NCI-H187 (cell line): Measurements from ENCODE around the gene FITM2.
A peak's percentile ranks its signal among the peaks of the same experiment; 100 is the strongest.
"Not testable (repeated sequence)": the region's sequence is repeated elsewhere in the genome, so short reads cannot be mapped to it uniquely, and the experiment has no call there.

Source experiments
- DNase-seq, 2 experiments: peaks; one replicate each; lab custom pipeline; 2025; lab: John Stamatoyannopoulos, UW

The FITM2 gene

DNA sequence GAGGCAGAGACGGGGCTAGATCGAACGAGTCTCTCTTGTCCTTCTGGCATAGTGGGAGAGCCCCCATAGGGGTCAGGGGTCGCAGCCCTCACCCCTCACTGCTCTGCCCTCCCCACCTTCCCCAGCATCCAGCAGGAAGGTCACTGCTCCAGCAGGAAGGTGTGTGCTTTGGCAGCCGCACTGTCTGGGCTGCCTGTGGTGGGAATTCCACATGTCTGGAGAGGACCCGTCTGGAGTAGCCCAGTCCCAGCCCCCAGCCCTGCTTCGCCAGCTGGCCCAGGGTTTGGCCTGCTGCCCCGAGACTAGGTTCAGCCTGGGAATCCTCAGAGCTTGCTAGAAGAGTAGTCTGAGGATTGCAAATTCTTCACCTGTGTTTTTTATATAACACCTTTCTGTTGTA, 23.3 kb upstream of the FITM2 start:
- DNase-seq, result no peak

DNA sequence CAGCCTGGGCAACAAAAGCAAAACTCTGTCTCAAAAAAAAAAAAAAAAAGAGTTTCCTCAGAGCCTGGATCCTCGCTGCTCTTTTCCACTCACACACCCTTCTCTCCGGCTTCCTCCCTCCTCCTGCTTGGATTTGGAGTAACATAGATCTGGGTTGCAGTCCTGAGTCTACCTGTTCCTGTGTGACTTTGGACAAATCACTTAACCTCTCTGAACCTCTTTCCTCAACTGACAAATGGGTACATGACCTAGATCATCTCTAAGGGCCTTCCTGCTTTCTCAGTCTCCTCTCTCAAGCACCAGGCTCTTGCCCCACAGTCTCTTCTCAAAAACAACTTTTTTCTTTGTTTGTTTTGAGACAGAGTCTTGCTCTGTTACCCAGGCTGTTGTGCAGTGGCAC, 20.2 kb upstream of the FITM2 start:
- DNase-seq, result no peak

DNA sequence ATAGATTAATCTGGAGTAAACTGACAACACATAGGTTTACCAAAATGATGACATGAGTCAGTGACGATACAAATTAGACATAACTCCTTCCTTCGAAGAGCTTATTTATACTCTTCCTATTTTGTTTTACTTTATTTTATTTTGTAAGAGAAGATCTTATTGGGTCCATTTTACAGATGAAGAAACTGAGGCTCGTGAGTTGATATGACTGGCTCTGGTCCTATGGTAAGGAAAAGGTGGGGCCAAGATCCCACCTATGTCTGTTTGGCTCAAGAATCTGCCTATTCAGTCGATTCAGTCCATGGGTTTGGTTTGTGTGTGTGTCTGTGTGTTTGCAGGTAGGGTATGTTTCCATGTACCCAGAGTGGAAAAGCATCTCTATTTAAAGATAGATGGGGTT, 17.4 kb upstream of the FITM2 start:
- no peak for DNase-seq

DNA sequence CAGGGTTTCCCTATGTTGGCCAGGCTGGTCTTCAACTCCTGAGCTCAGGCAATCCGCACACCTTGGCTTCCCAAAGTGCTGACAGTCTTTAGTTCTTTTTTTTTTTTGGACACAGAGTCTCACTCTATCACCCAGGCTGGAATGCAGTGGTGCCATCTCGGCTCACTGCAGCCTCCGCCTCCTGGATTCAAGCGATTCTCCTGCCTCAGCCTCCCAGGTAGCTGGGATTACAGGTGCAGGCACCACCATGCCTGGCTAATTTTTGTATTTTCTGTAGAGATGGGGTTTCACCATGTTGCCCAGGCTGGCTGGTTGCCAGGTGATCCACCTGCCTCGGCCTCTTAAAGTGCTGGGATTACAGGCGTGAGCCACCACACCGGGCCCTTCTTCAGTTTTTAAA, 16.7 kb upstream of the FITM2 start:
- not testable (repeated sequence) for DNase-seq

DNA sequence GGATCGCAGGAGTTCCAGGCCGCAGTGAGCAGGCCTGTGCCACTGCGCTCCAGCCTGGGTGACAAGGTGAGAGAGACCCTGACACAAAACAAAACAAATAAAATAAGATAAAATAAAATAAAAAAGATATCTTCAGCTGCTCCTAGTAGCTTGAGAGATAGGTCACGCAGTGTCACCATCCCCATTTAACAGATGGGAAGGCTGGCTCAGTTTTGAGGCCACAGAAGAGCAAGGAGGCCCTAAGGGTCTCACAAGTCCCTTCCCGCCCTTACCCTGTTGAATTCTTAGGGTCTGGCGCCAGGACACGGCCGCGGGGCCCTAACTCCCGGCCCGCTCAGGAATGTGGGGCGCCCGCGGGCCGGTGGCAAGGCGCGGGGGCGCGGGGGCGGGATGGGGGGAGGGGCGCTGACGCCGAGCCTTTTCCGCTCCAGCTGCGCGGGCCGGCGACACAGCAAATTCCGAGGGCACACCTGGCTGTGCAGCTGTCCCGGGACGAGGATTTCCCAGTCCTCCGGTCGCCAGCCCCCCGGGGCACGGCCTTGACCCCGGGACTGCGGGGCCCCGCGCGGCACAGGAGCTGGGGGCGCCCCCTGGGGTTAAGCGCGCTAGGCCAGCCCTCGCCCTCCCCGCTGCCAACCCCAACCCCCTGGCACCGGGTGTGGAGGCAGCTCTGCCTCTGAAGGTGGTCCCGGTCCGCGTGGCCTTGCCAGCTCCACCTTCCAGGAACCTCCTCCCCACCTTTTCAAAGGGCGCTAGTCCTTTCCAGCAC, 15.6 kb upstream of the FITM2 start:
- DNase-seq, result no peak

DNA sequence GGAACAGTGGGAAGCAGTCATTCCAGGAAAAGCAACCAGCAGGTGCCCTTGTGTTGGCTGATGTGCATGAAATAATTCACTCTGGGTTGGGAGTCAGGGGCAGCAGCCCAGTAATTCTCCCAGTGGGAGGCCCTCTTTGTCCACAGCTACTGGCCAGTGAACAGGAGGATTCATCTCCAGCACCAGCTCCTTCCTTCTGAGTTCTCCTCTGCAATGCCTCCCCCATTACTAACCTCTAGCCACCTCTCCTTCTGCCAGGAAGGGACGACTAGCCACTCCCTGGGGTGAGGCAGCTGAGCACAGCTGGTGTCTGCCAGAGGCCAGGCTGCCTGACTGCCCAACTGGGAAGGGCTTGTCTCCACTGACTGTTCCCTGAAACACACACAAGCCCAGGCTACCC, 13.3 kb upstream of the FITM2 start:
- DNase-seq, result no peak

DNA sequence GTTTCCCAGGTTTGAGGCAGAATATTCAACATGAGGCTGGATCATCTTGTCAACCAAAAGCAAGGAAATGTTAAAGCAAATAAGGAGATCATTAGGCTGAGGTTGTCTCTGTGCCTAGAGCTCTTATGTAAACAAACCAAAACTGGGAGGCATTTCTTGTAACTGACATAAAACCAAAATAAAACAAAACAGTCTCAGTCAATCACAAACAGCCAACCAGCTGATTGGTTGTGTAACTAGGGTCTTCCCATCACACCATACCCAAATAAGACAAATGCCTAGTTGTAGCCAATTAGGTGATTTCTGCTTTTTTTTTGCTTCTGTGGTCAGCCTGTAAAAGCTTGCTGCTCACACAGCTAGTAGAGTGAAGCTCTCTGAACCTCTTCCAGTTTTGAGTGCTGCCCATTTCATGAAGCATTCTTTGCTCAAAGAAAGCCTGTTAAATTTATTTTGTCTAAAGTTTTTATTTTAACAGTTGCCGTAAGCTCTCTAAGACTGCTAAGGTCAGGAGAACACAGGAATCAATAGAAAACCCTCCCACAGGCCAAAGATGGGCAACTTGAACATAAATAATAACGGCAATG, 8.9 kb upstream of the FITM2 start:
- no peak for DNase-seq

DNA sequence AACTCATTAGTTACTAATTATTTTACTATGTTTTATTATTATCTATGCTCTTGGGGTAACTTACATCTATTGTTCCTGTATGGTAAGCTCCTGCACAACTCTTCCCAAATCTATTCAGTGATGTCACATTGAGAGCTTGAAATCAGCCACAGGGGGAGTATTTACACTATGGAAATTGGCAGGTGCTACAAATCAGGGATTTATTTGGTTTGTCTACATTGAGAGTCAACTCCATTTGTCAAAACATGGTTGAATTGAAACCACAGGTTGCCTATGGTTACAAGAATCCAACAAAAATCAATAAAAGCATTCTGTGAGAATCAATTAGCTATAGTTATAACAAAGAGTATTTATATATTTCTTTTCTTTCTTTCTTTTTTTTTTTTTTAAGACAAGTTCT, 3.9 kb upstream of the FITM2 start:
- no peak for DNase-seq

DNA sequence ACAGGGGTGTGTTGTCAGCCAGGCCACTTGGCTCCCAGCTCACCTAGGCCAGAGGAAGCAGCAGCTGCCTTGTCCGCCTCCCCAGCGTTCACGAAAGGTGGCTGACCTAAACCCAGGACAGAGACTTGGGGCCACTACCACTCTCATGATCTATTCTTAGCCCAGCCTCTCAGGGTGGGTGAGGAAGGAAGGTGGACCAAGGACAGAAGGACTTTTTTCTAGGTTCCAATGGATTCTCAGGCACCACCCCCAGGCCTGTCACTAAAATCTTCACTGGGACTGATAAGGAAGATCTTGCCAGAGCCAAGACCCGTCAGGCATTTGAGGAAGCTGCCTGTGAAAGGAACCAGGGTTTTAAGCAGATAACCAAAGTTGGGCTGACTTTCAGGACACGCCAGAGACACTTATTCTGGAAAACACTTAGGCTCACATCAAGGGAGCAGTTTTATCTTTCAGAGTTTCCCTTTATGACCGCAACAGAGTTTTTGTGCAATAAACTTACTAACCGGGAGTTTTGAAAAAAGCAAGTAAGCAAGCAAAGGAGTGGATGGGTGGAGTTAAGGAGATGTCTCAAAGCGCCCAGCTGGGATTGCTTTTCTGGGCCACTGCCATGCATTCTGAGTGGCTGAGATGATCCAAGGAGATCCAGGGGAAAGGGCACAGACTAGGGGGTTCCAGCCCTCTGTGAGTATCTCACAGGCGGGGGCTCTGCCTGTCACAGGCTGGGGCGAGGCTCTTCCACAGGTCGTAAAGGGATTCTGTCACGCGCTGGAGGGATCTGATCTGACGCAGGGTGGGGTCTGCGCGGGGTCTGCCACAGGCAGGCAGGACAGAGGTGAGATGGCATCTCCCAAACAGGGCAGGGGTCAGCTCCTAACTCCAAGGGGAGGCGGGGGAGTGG, 989 bp downstream of the FITM2 start:
- DNase-seq, result no peak

DNA sequence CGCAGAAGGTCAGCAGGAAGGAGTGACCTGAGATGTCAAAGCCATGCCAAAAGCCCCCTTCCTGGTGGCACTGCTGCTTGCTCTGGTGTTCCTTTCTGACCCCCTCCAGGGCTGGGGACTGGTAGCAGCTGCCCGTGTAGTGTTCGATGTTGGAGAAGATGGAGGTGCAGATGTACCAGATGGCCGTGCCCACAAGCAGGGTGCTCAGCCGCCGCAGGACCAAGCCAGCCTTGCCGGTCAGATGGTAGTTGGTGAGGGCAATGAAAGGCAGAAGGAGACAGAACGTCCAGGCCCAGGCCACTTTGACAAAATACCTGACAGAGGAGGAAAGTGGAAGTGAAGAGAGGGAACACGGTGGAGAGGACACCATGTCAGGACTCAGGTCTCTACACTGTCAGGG, 4.1 kb downstream of the FITM2 start:
- DNase-seq, result no peak

DNA sequence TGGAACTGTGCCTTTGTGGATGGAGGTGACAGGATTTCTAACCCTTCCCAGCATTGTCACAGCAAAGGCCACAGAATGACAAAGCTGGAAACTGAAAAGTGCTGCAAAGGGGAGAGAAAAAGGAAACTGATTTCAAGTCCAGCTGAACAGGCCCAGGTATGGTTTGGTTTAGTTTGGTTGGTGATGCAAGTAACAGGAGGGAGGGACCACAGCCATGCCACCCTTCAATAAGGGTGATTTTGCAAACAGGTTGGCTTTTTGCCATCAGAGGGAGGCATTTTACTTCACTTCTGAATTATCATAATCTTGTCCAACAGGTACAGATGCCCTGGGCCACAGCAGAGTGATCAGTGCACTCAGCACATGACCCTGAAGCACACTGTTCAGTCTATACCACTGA, 6.6 kb downstream of the FITM2 start:
- DNase-seq, result no peak

DNA sequence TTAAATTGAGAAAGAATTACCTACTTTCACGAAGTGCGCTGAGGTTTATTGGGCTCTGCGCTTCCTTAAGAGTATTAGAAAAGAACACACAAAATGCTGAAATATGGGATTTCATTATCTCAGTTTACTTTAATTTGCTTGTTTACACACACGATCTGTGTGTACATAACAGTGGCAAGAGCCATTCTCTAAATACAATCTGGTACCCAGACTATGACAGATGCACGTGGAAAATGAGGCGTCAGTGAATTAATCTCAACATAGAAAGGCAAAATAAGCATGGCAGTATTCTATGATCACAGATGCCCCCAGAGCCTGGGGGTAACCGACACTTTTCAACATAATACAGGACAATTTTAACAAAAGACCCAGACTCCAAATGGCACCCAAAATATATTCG, 8.3 kb downstream of the FITM2 start:
- DNase-seq, result no peak

DNA sequence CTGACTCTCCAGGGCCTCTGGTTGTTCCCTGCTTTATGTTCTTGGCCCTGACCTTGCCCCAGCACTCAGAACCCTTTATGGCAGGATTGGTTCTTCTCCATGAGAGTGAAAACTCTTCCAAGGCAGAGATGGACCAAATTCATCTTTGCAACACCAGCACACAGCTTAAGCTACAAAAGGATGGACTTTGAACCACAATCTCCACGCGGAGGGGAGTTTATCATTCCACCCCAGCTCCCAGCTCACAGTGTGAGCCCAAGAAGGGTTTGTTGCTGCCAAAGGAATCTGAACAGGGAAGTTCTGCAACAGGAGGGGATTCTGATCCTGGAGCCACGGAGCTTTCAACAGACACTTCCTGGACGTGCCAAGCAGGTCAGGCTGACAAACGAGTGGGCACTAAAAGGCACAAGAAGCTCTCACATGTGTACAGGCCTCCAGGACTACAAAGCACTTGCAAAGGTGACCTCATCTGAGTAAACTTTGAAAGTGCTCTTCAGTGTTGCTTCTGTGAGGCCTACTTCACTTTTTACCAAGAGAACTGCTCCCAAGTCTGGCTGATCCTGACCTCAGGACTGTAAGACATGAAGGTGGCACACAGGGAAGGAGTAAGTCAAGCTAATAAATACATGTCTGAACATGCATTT, 8.9 kb downstream of the FITM2 start:
- no peak for DNase-seq

DNA sequence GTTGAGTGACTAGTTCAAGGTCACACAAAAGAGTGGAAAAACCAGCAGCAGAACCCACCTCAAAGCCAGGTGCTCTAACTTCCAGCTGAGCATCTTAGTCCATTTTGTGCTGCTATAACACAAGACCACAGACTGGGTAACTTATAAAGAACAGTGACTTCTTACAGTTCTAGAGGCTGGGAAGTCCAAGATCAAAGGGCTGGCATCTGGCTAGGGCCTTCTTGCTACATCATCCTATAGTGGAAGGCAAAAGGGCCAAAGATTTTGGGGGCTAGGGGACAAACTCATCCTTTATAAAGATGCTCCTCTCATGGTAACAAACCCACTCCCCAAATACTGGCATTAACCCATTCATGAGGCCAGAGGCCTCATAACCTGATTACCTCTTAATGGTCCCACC, 9.7 kb downstream of the FITM2 start:
- DNase-seq, result no peak

DNA sequence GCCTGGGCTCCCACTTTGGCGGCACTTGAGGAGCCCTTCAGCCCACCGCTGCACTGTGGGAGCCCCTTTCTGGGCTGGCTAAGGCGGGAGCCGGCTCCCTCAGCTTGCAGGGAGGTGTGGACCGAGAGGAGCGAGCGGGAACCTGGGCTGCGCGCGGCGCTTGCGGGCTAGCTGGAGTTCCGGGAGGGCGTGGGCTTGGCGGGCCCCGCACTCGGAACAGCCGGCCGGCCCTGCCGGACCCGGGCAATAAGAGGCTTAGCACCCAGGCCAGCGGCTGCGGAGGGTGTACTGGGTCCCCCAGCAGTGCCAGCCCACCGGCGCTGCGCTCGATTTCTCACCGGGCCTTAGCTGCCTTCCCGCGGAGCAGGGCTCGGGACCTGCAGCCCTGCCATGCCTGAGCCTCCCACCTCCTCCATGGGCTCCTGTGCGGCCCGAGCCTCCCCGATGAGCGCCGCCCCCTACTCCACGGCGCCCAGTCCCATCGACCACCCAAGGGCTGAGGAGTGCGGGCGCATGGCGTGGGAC, 11.9 kb downstream of the FITM2 start:
- DNase-seq, result not testable (repeated sequence)

DNA sequence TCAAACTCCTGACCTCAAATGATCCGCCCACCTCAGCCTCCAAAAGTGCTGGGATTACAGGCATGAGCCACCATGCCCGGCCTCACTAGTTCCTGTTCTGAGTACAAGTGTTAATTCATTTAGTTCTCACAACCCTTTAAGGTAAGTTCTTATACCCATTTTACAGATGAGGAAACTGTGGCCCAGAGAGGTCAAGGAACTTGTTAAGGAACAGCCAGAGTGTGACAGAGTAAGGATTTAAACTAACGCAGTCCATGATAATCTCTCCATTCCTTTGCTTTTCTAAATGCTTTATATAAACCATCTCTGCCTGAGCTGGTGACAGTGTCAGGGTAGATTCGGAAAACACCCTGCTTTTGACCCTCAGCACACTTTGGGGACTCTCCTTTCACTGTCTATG, 13.3 kb downstream of the FITM2 start:
- no peak for DNase-seq

DNA sequence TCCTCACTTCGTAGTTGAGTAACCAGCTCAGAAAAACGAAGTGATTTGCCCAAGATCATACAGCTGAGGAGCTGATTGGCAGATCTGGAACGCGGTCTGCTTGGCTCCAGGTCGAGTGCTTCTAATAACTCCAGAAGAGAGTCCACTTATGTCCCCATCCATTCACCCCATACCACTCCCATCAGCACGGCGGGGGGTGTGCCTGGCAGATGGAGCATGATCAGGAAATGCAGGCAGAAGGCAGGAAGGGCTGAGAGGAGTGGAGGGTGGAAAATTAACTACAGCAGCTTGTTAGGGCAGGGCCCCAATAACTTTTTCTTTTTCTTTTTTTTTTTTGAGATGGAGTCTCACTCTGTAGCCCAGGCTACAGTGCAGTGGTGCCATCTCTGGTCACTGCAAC, 15.0 kb downstream of the FITM2 start:
- peak; percentile 75 to 86 for DNase-seq

DNA sequence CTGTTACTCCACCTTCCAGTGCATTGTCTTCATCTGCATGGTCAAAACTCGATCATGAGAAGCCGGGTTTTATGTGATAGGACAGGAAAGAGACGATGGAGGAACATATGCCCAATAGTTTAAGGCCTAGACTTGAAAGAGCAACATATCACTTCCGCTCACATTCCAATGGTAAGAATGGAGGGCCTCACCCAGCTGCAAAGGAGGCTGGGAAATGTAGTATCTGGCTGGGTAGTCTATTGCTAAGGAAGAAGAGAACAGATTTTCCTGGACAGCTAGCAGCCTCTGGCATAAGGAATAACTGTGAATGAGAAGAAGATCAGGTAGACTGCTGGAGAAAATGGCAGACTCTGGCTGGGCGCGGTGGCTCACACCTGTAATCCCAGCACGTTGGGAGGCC, 19.2 kb downstream of the FITM2 start:
- DNase-seq, result no peak

DNA sequence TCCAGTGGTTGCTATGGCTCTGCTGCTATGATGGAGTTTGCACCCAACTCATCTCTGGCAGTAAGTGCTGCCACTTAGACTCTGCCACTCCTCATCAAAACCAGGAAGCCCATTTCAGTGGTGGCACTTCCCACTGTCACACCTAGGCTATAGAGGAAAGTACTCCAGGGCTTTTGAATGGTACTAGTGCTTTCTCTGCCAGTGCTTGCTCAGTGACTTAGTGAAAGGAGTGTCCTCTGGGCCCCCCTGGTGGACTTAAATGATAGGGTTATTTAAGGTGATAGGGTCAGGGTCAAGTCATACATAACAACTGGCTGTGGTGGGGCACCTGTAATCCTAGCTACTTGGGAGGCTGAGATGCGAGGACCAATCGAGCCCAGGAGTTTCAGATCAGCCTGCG, 22.8 kb downstream of the FITM2 start:
- DNase-seq, result no peak

DNA sequence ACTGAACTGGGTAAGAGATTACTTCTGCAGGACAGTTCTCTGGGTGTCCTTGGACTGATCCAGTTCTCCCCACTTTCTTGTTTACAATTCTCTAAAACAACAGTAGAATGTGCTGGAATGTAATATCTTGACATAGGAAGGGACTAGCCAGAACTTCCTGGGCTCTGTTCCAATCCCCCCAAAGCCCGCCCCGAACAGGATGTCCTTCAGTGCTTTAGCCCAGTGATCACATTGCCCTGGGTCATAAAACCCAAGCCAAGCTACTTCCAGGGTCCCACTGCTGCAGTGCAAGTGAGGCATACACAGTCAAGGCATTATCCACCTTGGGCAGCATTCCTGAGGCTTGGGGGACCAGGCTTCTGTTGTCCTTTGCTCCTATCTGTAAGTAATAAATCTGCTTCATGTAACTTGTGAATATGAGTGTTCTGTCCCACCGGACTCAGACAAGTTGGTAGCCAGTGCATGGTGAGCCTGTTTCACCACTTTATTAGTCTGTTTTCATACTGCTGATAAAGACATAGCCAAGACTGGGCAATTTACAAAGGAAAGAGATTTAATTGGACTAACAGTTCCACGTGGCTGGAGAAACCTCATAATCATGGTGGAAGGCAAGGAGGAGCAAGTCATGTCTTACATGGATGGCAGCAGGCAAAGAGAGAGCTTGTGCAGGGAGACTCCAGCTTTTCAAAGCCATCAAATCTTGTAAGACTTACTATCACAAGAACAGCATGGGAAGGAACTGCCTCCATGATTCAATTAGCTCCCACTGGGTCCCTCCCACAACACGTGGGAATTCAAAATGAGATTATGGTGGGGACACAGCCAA, 23.5 kb downstream of the FITM2 start:
- no peak for DNase-seq

DNA sequence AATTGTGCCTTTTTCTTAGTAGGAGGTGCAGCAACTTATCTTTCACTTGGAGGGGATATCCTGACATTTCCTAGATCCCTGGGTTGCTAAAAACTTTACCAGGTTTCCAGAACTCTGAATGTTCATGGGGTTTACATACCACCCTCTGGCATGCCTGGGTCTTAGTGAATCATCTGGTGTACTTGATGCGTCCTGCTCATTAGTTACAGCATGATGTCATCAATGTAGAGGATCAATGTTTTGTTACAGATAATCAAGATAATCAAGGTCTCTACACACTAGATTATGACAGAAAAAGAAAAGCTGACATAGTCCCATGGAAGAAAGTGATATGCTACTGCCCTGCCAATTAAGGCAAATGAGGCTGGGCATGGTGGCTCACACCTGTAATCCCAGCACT, 27.0 kb downstream of the FITM2 start:
- DNase-seq, result no peak
